WERI-Rb-1 (cell line): ENCODE measurements around the gene CRX.
A peak's percentile ranks its signal among the peaks of the same experiment; 100 is the strongest.
"Not testable (repeated sequence)": the region's sequence is repeated elsewhere in the genome, so short reads cannot be mapped to it uniquely, and the experiment has no call there.

Source experiments
- DNase-seq: peaks from one replicate; pipeline ENCODE4 v3.0.0-alpha.2; 2020
- H3K27ac ChIP-seq: fragments of 250-450 bp; sonication (Bioruptor Pico); 2 replicates; pipeline ENCODE4 v1.5.1; 2020; ENCODE audit warnings: mild to moderate bottlenecking, moderate library complexity
- H3K27me3 ChIP-seq: fragments of 250-450 bp; sonication (Bioruptor Pico); 2 replicates; pipeline ENCODE4 v1.5.1; 2021; ENCODE audit warnings: mild to moderate bottlenecking, low read depth, moderate library complexity; ENCODE audit not compliant: insufficient read depth, severe bottlenecking
- H3K36me3 ChIP-seq: fragments of 250-450 bp; sonication (Bioruptor Pico); 2 replicates; pipeline ENCODE4 v1.5.1; 2020; ENCODE audit warnings: mild to moderate bottlenecking, moderate library complexity
- H3K4me3 ChIP-seq: 2 replicates; pipeline ENCODE4 v1.5.1; 2011; ENCODE audit warnings: low read depth, mild to moderate bottlenecking, control low read depth, low read length
- H3K9me3 ChIP-seq: fragments of 250-450 bp; sonication (Bioruptor Pico); 2 replicates; pipeline ENCODE4 v1.5.1; 2021; ENCODE audit warnings: mild to moderate bottlenecking, moderate library complexity; ENCODE audit not compliant: severe bottlenecking
- CTCF ChIP-seq: IDR thresholded peaks from 2 replicates; pipeline ENCODE4 v1.5.1; 2011; ENCODE audit warnings: low read depth, mild to moderate bottlenecking, control low read depth, inconsistent platforms, low read length

Gene CRX

GRCh38 chr19:47842941-47843340, 21.2 kb downstream of the CRX start:
- Histone ChIP-seq H3K27ac (peak overlapping the region; percentile 76), H3K4me3 (no peak overlapping the region), H3K36me3 (peaks cover 44% of the 10 kb centered on the region), H3K27me3 (no peaks in the 10 kb centered on the region), H3K9me3 (no peaks in the 10 kb centered on the region)
- no peak for TF ChIP-seq CTCF
- peak; percentile 71 for DNase-seq

DNA sequence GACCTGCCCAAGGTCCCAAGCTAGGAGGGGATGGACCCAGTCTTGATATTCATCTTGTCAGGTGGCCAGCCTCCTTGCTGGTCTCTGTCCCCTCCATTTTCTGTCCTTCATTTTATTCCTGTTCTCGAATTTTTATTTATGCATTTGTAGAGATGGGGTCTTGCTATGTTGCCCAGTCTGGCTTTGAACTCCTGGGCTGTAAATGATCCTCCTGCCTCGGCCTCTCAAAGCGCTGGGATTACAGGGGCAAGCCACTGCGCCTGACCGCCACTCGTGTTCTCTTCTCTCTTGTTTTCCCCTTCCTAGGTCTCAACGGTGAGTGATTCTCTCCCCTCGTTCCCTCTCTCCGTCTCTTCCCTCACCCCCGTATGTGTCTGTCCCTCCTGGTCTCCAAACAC, 26.7 kb downstream of the CRX start:
- TF ChIP-seq CTCF: no peak
- no peak for DNase-seq
- Histone ChIP-seq H3K4me3 (no peak overlapping the region), H3K9me3 (peaks cover 2% of the 10 kb centered on the region), H3K27ac (peak overlapping the region; percentile 89), H3K27me3 (no peaks in the 10 kb centered on the region), H3K36me3 (no peaks in the 10 kb centered on the region)

- TF ChIP-seq CTCF: no peak; the same call in none of the 2 replicates
- H3K27ac ChIP-seq: peak overlapping the region; percentile 89
- no peaks in the 10 kb centered on the region for H3K36me3 ChIP-seq
- DNase-seq: peak; percentile 98
- H3K27me3 ChIP-seq: no peaks in the 10 kb centered on the region
- H3K9me3 ChIP-seq: peaks cover 2% of the 10 kb centered on the region
- H3K4me3 ChIP-seq: peak overlapping the region; percentile 37
Measured at GRCh38 chr19:47848823-47849473, 27.2 kb downstream of the CRX start.

- Histone ChIP-seq H3K27me3 (no peaks in the 10 kb centered on the region), H3K9me3 (peaks cover 2% of the 10 kb centered on the region), H3K36me3 (no peaks in the 10 kb centered on the region), H3K27ac (no peak overlapping the region), H3K4me3 (no peak overlapping the region)
- DNase-seq: no peak
- TF ChIP-seq CTCF: no peak
Measured at GRCh38 chr19:47853003-47853402, 31.3 kb downstream of the CRX start.

DNA sequence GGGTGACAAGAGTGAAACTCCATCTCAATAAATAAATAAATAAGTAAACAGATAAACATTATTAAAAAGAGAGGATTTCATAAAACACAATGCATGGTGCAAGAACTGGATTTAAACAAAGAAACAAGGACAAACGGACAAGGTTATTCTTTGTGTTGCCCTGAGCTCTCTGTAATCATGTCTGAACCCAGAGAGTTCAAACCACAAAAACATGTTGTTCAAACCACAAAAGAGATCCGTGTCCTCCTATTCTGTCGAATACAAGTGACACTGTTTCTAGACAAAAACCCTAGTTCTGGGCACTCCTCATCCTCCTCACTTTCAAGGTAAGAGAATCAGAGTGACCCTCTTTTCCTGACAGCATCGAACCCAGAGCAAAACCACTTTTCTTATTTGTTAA, 32.7 kb downstream of the CRX start:
- no peaks in the 10 kb centered on the region for H3K27me3 ChIP-seq
- no peaks in the 10 kb centered on the region for H3K9me3 ChIP-seq
- no peak for TF ChIP-seq CTCF
- no peak overlapping the region for H3K4me3 ChIP-seq
- no peak overlapping the region for H3K27ac ChIP-seq
- no peak for DNase-seq
- no peaks in the 10 kb centered on the region for H3K36me3 ChIP-seq

- not testable (repeated sequence) for H3K9me3 ChIP-seq, H3K36me3 ChIP-seq, H3K4me3 ChIP-seq, H3K27me3 ChIP-seq
- peak overlapping the region; percentile 33; the same call in 1 of the 2 replicates for H3K27ac ChIP-seq
- DNase-seq: peak; percentile 50
Measured at GRCh38 chr19:47858231-47858630, 36.5 kb downstream of the CRX start.

DNA sequence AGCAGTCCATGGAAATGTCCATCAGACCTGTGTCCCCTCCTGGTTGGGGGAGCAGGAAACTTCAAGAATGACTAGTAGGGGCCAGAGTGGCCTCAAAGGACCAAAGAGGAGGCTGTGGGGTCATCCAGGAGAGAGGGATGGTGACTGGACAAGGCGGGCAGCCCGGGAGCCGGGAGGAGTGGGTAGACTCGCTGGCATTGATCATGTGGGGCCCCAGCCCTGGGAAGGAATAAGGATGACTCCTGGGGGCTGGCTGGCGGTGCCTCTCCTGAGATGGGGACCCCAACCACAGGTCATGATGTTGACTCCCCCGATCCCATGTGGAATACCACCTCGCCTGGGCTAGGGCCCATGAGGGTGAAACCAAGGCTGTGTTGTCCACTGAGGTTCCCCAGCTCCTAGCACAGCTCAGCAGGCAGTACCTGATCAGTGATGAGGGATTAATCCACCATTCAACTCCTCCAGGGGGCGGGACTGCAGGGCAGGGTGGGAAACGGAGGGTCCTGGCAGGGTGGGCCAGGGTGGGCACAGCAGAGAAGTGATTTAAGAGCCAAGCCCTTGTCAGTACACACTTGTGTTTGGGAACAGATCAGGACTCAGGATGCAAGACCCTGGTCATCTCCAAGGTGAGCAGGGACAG, 37.0 kb downstream of the CRX start, which contains the start of gene TPRX2:
TPRX2 (plus strand) TSS at position 590 of the 640 bp plus-strand sequence; CDS start at position 602, 12 bp downstream.
- H3K9me3 ChIP-seq, H3K27me3 ChIP-seq, H3K36me3 ChIP-seq, DNase-seq, H3K4me3 ChIP-seq: not testable (repeated sequence)
- peak within 1 kb of the TSS; percentile 33; the same call in 1 of the 2 replicates for H3K27ac ChIP-seq

GRCh38 chr19:47859838-47860237, 38.1 kb downstream of the CRX start:
- DNase-seq, H3K27me3 ChIP-seq, H3K4me3 ChIP-seq, H3K9me3 ChIP-seq, H3K27ac ChIP-seq, H3K36me3 ChIP-seq: not testable (repeated sequence)
